Panc1 (cell line): ENCODE data around the gene DKK3.

ENCODE experiments used
- CTCF ChIP-seq: fragments of 450-650 bp; IDR thresholded peaks from 2 replicates; pipeline ENCODE4 v1.5.1; 2017; ENCODE audit warnings: mild to moderate bottlenecking
- REST ChIP-seq, 2 experiments: IDR thresholded peaks; 2 replicates each; pipeline ENCODE4 v1.6.1; 2011 to 2012; ENCODE audit warnings: low read depth in 2 of 2, control low read depth in 1 of 2, low read length in 1 of 2, mild to moderate bottlenecking in 1 of 2, moderate library complexity in 1 of 2; ENCODE audit not compliant: insufficient read depth in 1 of 2

- TF ChIP-seq CTCF, result no peak
- no peak for TF ChIP-seq REST (IDR thresholded peaks at IDR 0.05; ENCODE audit: insufficient read depth in 1 of 2, low read depth in 2 of 2, low read length in 1 of 2)
Observed at GRCh38 chr11:11963067-11963466, 45.4 kb downstream of the DKK3 start.
